ENCODE measurements around the gene E2F4. TPM values are rescaled to one million over a fixed set of nuclear protein-coding genes. Genes with fewer than 3 reads are reported as not detected.

The E2F4 gene
- total RNA-seq = 63.7 TPM
- polyA plus RNA-seq = 10 to 100 TPM; 46.8 to 54.9 (median 48.9) TPM

GRCh38 chr16:67191995-67192681 is at the start of gene E2F4:
Gene E2F4, plus strand, starts transcription at chr16:67192155. Its CDS starts 73 bp downstream, at chr16:67192228.
- peaks cover 34% of the 10 kb centered on the region for H3K36me3 ChIP-seq (ENCODE audit: control insufficient read depth, insufficient read depth, low read length)
- Mint-ChIP-seq H3K9me3 (no peaks in the 10 kb centered on the region), H3K27me3 (no peaks in the 10 kb centered on the region), H3K36me3 (peaks cover 24% of the 10 kb centered on the region), H3K4me1 (peaks cover 9 to 53% (median 26%) of the 10 kb centered on the region in 4 donors), H3K27ac (peak within 1 kb of the TSS; percentile 86 to 95 (median 88)), H3K4me3 (peak within 1 kb of the TSS; percentile 90 to 97 (median 94))
- H3K27me3 ChIP-seq (ENCODE audit: control insufficient read depth, insufficient read depth, low read length) = no peaks in the 10 kb centered on the region
- DNase-seq (peak; percentile 79 to 95 (median 83)), ATAC-seq (ENCODE audit: low read depth in 2 of 2) (peak; percentile 93 to 96)
- H3K27ac ChIP-seq (ENCODE audit: insufficient read depth, low read length, poor library complexity, severe bottlenecking) = peak within 1 kb of the TSS; percentile 78
- peaks cover 26% of the 10 kb centered on the region for H3K4me1 ChIP-seq (ENCODE audit: control insufficient read depth, insufficient read depth, low read length, poor library complexity, severe bottlenecking)
- H3K4me3 ChIP-seq (ENCODE audit: low read depth, low read length) = peak within 1 kb of the TSS; percentile 82
- H3K9me3 ChIP-seq (ENCODE audit: control insufficient read depth in 2 of 2, low read length in 2 of 2) = no peaks in the 10 kb centered on the region

- Mint-ChIP-seq H3K4me3 (no peak overlapping the region), H3K9me3 (no peaks in the 10 kb centered on the region), H3K27me3 (no peaks in the 10 kb centered on the region), H3K36me3 (peaks cover 76% of the 10 kb centered on the region), H3K4me1 (no peaks in the 10 kb centered on the region), H3K27ac (no peak overlapping the region)
- Histone ChIP-seq H3K4me1 (ENCODE audit: control insufficient read depth, insufficient read depth, low read length, poor library complexity, severe bottlenecking) (no peaks in the 10 kb centered on the region), H3K27ac (ENCODE audit: insufficient read depth, low read length, poor library complexity, severe bottlenecking) (no peak overlapping the region), H3K4me3 (ENCODE audit: low read depth, low read length) (no peak overlapping the region), H3K27me3 (ENCODE audit: control insufficient read depth, insufficient read depth, low read length) (no peaks in the 10 kb centered on the region), H3K9me3 (ENCODE audit: control insufficient read depth in 2 of 2, low read length in 2 of 2) (no peaks in the 10 kb centered on the region), H3K36me3 (ENCODE audit: control insufficient read depth, insufficient read depth, low read length) (peaks cover 71% of the 10 kb centered on the region)
- ATAC-seq (ENCODE audit: low read depth in 2 of 2) (no peak), DNase-seq (no peak)
These were observed 49.6 kb upstream of the E2F4 start for GRCh38 chr16:67142342-67142741.

- peaks cover 61% of the 10 kb centered on the region for H3K36me3 ChIP-seq (ENCODE audit: control insufficient read depth, insufficient read depth, low read length)
- no peaks in the 10 kb centered on the region for H3K9me3 ChIP-seq (ENCODE audit: control insufficient read depth in 2 of 2, low read length in 2 of 2)
- Mint-ChIP-seq H3K27ac (peak overlapping the region in 1 of 3 donors; percentile 38), H3K27me3 (peaks cover 5% of the 10 kb centered on the region), H3K4me3 (peak overlapping the region in 1 of 4 donors; percentile 15), H3K4me1 (peaks cover 0 to 5% (median 1%) of the 10 kb centered on the region in 4 donors), H3K9me3 (no peaks in the 10 kb centered on the region), H3K36me3 (peaks cover 73% of the 10 kb centered on the region)
- H3K4me3 ChIP-seq (ENCODE audit: low read depth, low read length) = no peak overlapping the region
- no peak overlapping the region for H3K27ac ChIP-seq (ENCODE audit: insufficient read depth, low read length, poor library complexity, severe bottlenecking)
- no peaks in the 10 kb centered on the region for H3K27me3 ChIP-seq (ENCODE audit: control insufficient read depth, insufficient read depth, low read length)
- ATAC-seq (ENCODE audit: low read depth in 2 of 2) = no peak
- peaks cover 3% of the 10 kb centered on the region for H3K4me1 ChIP-seq (ENCODE audit: control insufficient read depth, insufficient read depth, low read length, poor library complexity, severe bottlenecking)
- DNase-seq = no peak
These were observed 47.0 kb upstream of the E2F4 start for GRCh38 chr16:67144943-67145342.

GRCh38 chr16:67145746-67146145 is 46.2 kb upstream of the E2F4 start:
- DNase-seq (no peak), ATAC-seq (ENCODE audit: low read depth in 2 of 2) (no peak)
- H3K4me3 Mint-ChIP-seq = no peak overlapping the region
- Histone ChIP-seq H3K9me3 (ENCODE audit: control insufficient read depth in 2 of 2, low read length in 2 of 2) (no peaks in the 10 kb centered on the region), H3K27ac (ENCODE audit: insufficient read depth, low read length, poor library complexity, severe bottlenecking) (no peak overlapping the region), H3K4me1 (ENCODE audit: control insufficient read depth, insufficient read depth, low read length, poor library complexity, severe bottlenecking) (peaks cover 11% of the 10 kb centered on the region), H3K27me3 (ENCODE audit: control insufficient read depth, insufficient read depth, low read length) (no peaks in the 10 kb centered on the region), H3K4me3 (ENCODE audit: low read depth, low read length) (no peak overlapping the region), H3K36me3 (ENCODE audit: control insufficient read depth, insufficient read depth, low read length) (peaks cover 53% of the 10 kb centered on the region)
- H3K4me1 Mint-ChIP-seq = peaks cover 0 to 5% (median 1%) of the 10 kb centered on the region in 4 donors
- peaks cover 5% of the 10 kb centered on the region for H3K27me3 Mint-ChIP-seq
- peaks cover 65% of the 10 kb centered on the region for H3K36me3 Mint-ChIP-seq
- H3K27ac Mint-ChIP-seq = no peak overlapping the region
- H3K9me3 Mint-ChIP-seq = no peaks in the 10 kb centered on the region

GRCh38 chr16:67146523-67147357 is 45.2 kb upstream of the E2F4 start:
- Histone ChIP-seq H3K9me3 (ENCODE audit: control insufficient read depth in 2 of 2, low read length in 2 of 2) (no peaks in the 10 kb centered on the region), H3K27me3 (ENCODE audit: control insufficient read depth, insufficient read depth, low read length) (no peaks in the 10 kb centered on the region), H3K36me3 (ENCODE audit: control insufficient read depth, insufficient read depth, low read length) (peaks cover 43% of the 10 kb centered on the region), H3K27ac (ENCODE audit: insufficient read depth, low read length, poor library complexity, severe bottlenecking) (no peak overlapping the region), H3K4me3 (ENCODE audit: low read depth, low read length) (no peak overlapping the region), H3K4me1 (ENCODE audit: control insufficient read depth, insufficient read depth, low read length, poor library complexity, severe bottlenecking) (peaks cover 16% of the 10 kb centered on the region)
- H3K4me3 Mint-ChIP-seq = no peak overlapping the region
- no peak overlapping the region for H3K27ac Mint-ChIP-seq
- ATAC-seq (ENCODE audit: low read depth in 2 of 2) = no peak
- no peak for DNase-seq
- H3K4me1 Mint-ChIP-seq = peaks cover 0 to 10% (median 6%) of the 10 kb centered on the region in 4 donors
- peaks cover 9% of the 10 kb centered on the region for H3K27me3 Mint-ChIP-seq
- no peaks in the 10 kb centered on the region for H3K9me3 Mint-ChIP-seq
- H3K36me3 Mint-ChIP-seq = peaks cover 56% of the 10 kb centered on the region

GRCh38 chr16:67147437-67148140 is 44.4 kb upstream of the E2F4 start:
- ATAC-seq (ENCODE audit: low read depth in 2 of 2) (no peak), DNase-seq (no peak)
- Mint-ChIP-seq H3K4me1 (peaks cover 0 to 13% (median 8%) of the 10 kb centered on the region in 4 donors), H3K4me3 (peak overlapping the region in 1 of 4 donors; percentile 72), H3K9me3 (no peaks in the 10 kb centered on the region), H3K36me3 (peaks cover 49% of the 10 kb centered on the region), H3K27me3 (peaks cover 10% of the 10 kb centered on the region), H3K27ac (no peak overlapping the region)
- Histone ChIP-seq H3K27ac (ENCODE audit: insufficient read depth, low read length, poor library complexity, severe bottlenecking) (no peak overlapping the region), H3K4me1 (ENCODE audit: control insufficient read depth, insufficient read depth, low read length, poor library complexity, severe bottlenecking) (peaks cover 16% of the 10 kb centered on the region), H3K36me3 (ENCODE audit: control insufficient read depth, insufficient read depth, low read length) (peaks cover 40% of the 10 kb centered on the region), H3K4me3 (ENCODE audit: low read depth, low read length) (no peak overlapping the region), H3K27me3 (ENCODE audit: control insufficient read depth, insufficient read depth, low read length) (no peaks in the 10 kb centered on the region), H3K9me3 (ENCODE audit: control insufficient read depth in 2 of 2, low read length in 2 of 2) (no peaks in the 10 kb centered on the region)

- ATAC-seq (ENCODE audit: low read depth in 2 of 2) (no peak), DNase-seq (no peak)
- H3K4me3 ChIP-seq (ENCODE audit: low read depth, low read length) = no peak overlapping the region
- H3K4me1 ChIP-seq (ENCODE audit: control insufficient read depth, insufficient read depth, low read length, poor library complexity, severe bottlenecking) = peaks cover 16% of the 10 kb centered on the region
- H3K27ac ChIP-seq (ENCODE audit: insufficient read depth, low read length, poor library complexity, severe bottlenecking) = no peak overlapping the region
- peaks cover 0 to 19% (median 9%) of the 10 kb centered on the region in 4 donors for H3K4me1 Mint-ChIP-seq
- H3K4me3 Mint-ChIP-seq = peak overlapping the region in 3 of 4 donors; percentile 28 to 72 (median 52)
- no peaks in the 10 kb centered on the region for H3K9me3 Mint-ChIP-seq
- H3K9me3 ChIP-seq (ENCODE audit: control insufficient read depth in 2 of 2, low read length in 2 of 2) = no peaks in the 10 kb centered on the region
- no peaks in the 10 kb centered on the region for H3K27me3 ChIP-seq (ENCODE audit: control insufficient read depth, insufficient read depth, low read length)
- H3K36me3 ChIP-seq (ENCODE audit: control insufficient read depth, insufficient read depth, low read length) = peaks cover 34% of the 10 kb centered on the region
- no peak overlapping the region for H3K27ac Mint-ChIP-seq
- H3K36me3 Mint-ChIP-seq = peaks cover 45% of the 10 kb centered on the region
- peaks cover 16% of the 10 kb centered on the region for H3K27me3 Mint-ChIP-seq
These were observed 43.7 kb upstream of the E2F4 start for GRCh38 chr16:67148221-67148620.

Data from CD4-positive, CD25-positive, alpha-beta regulatory T cell (primary cell).